ENCODE results near the gene CR1.

GRCh38 chr1:207633226-207633625 lies 137.3 kb downstream of the CR1 start:
- TF ChIP-seq POLR2AphosphoS5 (IDR thresholded peaks at IDR 0.05; ENCODE audit: insufficient read depth, low read depth, low read length): no peak
- TF ChIP-seq, protein P1, sequence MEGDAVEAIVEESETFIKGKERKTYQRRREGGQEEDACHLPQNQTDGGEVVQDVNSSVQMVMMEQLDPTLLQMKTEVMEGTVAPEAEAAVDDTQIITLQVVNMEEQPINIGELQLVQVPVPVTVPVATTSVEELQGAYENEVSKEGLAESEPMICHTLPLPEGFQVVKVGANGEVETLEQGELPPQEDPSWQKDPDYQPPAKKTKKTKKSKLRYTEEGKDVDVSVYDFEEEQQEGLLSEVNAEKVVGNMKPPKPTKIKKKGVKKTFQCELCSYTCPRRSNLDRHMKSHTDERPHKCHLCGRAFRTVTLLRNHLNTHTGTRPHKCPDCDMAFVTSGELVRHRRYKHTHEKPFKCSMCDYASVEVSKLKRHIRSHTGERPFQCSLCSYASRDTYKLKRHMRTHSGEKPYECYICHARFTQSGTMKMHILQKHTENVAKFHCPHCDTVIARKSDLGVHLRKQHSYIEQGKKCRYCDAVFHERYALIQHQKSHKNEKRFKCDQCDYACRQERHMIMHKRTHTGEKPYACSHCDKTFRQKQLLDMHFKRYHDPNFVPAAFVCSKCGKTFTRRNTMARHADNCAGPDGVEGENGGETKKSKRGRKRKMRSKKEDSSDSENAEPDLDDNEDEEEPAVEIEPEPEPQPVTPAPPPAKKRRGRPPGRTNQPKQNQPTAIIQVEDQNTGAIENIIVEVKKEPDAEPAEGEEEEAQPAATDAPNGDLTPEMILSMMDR (IDR thresholded peaks at IDR 0.05; ENCODE audit: extremely low read depth in 1 of 2, insufficient read depth in 1 of 2, low read depth in 1 of 2, low read length in 2 of 2): no peak
- TF ChIP-seq FOS (IDR thresholded peaks at IDR 0.05; ENCODE audit: borderline replicate concordance, insufficient read depth, low read length): no peak
